Vagina (tissue), 2 donors: ENCODE measurements around the gene PGBD5. TPM values are rescaled to one million over a fixed set of nuclear protein-coding genes. Genes with fewer than 3 reads are reported as not detected.

Experiments used
- DNase-seq, 2 donors: peaks; one replicate each; pipeline ENCODE4 v3.0.0-alpha.2; 2017; ENCODE audit errors: extremely low spot score in 2 of 2
- H3K27ac ChIP-seq: fragments of 200-600 bp; sonication (generic); one replicate; pipeline ENCODE4 v1.5.1; 2019
- H3K27me3 ChIP-seq: fragments of 200-600 bp; sonication (generic); one replicate; pipeline ENCODE4 v1.5.1; 2019
- H3K36me3 ChIP-seq, 2 donors: fragments of 200-600 bp; sonication (generic); one replicate each; pipeline ENCODE4 v1.5.1; 2017 to 2019
- H3K4me1 ChIP-seq: fragments of 200-600 bp; sonication (generic); one replicate; pipeline ENCODE4 v1.5.1; 2019
- H3K4me3 ChIP-seq, 2 donors: fragments of 200-600 bp; sonication (generic); 1 replicate in 1 of 2; 2 replicates in 1 of 2; pipeline ENCODE4 v1.5.1; 2016 to 2019
- H3K9me3 ChIP-seq: fragments of 200-600 bp; sonication (generic); one replicate; pipeline ENCODE4 v1.5.1; 2019
- CTCF ChIP-seq, 3 experiments: fragments of 450-650 bp in 2 of 3; fragments of 200-600 bp in 1 of 3; sonication (generic) in 1 of 3; IDR thresholded peaks; one replicate each; pipeline ENCODE4 v1.5.1; 2017 to 2019; ENCODE audit warnings: antibody characterized with exemption in 3 of 3, mild to moderate bottlenecking in 2 of 3, moderate library complexity in 2 of 3
- POLR2A ChIP-seq, 2 donors: fragments of 450-650 bp; IDR thresholded peaks; one replicate each; pipeline ENCODE4 v1.6.1; 2017; ENCODE audit warnings: antibody characterized with exemption in 2 of 2, mild to moderate bottlenecking in 2 of 2, moderate library complexity in 2 of 2
- POLR2AphosphoS5 ChIP-seq, 2 donors: sonication (generic); formaldehyde crosslinking; IDR thresholded peaks; one replicate each; pipeline ENCODE4 v1.9.0; 2017; ENCODE audit warnings: antibody characterized with exemption in 2 of 2, mild to moderate bottlenecking in 2 of 2, low read depth in 1 of 2; ENCODE audit not compliant: insufficient read depth in 1 of 2
- intact Hi-C: fragments of 100-400 bp; cut with DNase I; formaldehyde crosslinking; loops from one replicate; pipeline ENCODE4 v1.15.1; 2023
- total RNA-seq: library from RNA; depleted of rRNA; stranded (reverse); fragments of >200 nt; gene quantifications from one replicate; pipeline ENCODE4 v1.2.3, GENCODE V29; 2016

Gene PGBD5
- total RNA-seq, 1 donor from 2014 or later: 0.98 TPM

DNA sequence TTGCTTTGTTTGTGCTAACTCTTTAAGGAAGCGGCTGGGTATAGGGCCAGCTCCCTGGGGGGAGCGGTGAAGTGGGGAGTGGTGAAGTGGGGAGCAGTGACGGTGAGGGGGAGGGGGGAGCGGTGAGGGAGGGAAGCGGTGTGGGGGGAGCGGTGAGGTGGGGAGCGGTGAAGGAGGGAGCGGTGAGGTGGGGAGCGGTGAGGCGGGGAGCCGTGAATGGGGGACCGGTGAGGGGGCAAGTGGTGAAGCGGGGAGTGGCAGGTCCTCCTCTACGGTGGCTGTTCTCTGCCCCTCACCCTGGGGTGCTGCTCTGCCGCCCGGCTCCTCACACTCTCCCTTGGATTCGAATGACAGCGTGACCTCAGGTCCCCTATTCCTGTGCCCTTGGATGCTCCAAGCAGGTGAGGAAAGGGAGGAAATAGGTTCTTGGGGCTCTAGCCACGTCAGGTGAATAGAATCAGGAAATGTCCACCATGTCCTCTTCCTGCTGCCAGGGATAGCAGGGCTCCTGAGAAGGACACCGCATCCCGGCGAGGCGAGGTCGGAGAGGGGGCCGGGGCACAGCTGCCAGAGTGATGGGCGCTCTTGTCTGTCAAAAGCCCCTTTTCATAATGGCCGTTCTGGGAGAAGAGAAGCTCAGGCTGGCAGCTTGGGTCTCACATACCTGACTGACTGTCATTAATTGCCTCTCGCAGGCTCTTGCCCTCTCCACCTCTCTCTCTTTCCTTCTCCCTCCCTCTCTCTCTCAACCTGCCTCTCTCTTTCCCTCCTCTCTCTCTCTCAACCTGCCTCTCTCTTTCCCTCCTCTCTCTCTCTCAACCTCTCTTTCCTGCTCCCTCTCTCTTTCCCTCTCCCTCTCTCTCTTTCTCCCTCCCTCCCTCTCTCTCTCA lies 134.2 kb downstream of the PGBD5 start:
- H3K9me3 ChIP-seq: no peaks in the 10 kb centered on the region
- DNase-seq: no peak
- no peaks in the 10 kb centered on the region for H3K36me3 ChIP-seq
- intact Hi-C loops: no loop called here
- H3K27ac ChIP-seq: no peak overlapping the region
- TF ChIP-seq POLR2AphosphoS5 (IDR thresholded peaks at IDR 0.05; ENCODE audit: insufficient read depth in 1 of 2, low read depth in 1 of 2) (no peak), CTCF (IDR thresholded peaks at IDR 0.05) (no peak), POLR2A (IDR thresholded peaks at IDR 0.05) (no peak)
- H3K27me3 ChIP-seq: no peaks in the 10 kb centered on the region
- H3K4me1 ChIP-seq: peaks cover 7% of the 10 kb centered on the region
- H3K4me3 ChIP-seq: no peak overlapping the region

GRCh38 chr1:230289350-230289644 lies 136.8 kb downstream of the PGBD5 start:
- Histone ChIP-seq H3K4me1 (peaks cover 7% of the 10 kb centered on the region), H3K4me3 (no peak overlapping the region), H3K36me3 (no peaks in the 10 kb centered on the region), H3K27ac (no peak overlapping the region), H3K27me3 (no peaks in the 10 kb centered on the region), H3K9me3 (no peaks in the 10 kb centered on the region)
- TF ChIP-seq POLR2A (IDR thresholded peaks at IDR 0.05) (no peak), CTCF (IDR thresholded peaks at IDR 0.05) (no peak), POLR2AphosphoS5 (IDR thresholded peaks at IDR 0.05; ENCODE audit: insufficient read depth in 1 of 2, low read depth in 1 of 2) (no peak)
- intact Hi-C loops: no loop called here
- no peak for DNase-seq

- peaks cover 7% of the 10 kb centered on the region for H3K4me1 ChIP-seq
- intact Hi-C loops: no loop called here
- no peaks in the 10 kb centered on the region for H3K9me3 ChIP-seq
- no peaks in the 10 kb centered on the region for H3K36me3 ChIP-seq
- TF ChIP-seq POLR2A (IDR thresholded peaks at IDR 0.05): no peak
- no peak for TF ChIP-seq CTCF (IDR thresholded peaks at IDR 0.05)
- TF ChIP-seq POLR2AphosphoS5 (IDR thresholded peaks at IDR 0.05; ENCODE audit: insufficient read depth in 1 of 2, low read depth in 1 of 2): no peak
- no peak overlapping the region for H3K4me3 ChIP-seq
- DNase-seq: no peak
- H3K27ac ChIP-seq: no peak overlapping the region
- no peaks in the 10 kb centered on the region for H3K27me3 ChIP-seq
Observed at GRCh38 chr1:230288641-230289349, 137.3 kb downstream of the PGBD5 start.

GRCh38 chr1:230287674-230288315 lies 138.3 kb downstream of the PGBD5 start:
- TF ChIP-seq CTCF (IDR thresholded peaks at IDR 0.05) (no peak), POLR2A (IDR thresholded peaks at IDR 0.05) (no peak), POLR2AphosphoS5 (IDR thresholded peaks at IDR 0.05; ENCODE audit: insufficient read depth in 1 of 2, low read depth in 1 of 2) (no peak)
- no peak for DNase-seq
- peaks cover 6% of the 10 kb centered on the region for H3K4me1 ChIP-seq
- no peaks in the 10 kb centered on the region for H3K9me3 ChIP-seq
- intact Hi-C loops: no loop called here
- H3K4me3 ChIP-seq: no peak overlapping the region
- H3K36me3 ChIP-seq: no peaks in the 10 kb centered on the region
- no peaks in the 10 kb centered on the region for H3K27me3 ChIP-seq
- H3K27ac ChIP-seq: no peak overlapping the region
